ENCODE results near the gene RAD51. TPM values are rescaled to one million over a fixed set of nuclear protein-coding genes. Genes with fewer than 3 reads are reported as not detected.

RAD51 gene
- total and polyA plus RNA-seq, 4 experiments from 2014 or later: 0.21 to 1.7 (median 1.3) TPM

DNA sequence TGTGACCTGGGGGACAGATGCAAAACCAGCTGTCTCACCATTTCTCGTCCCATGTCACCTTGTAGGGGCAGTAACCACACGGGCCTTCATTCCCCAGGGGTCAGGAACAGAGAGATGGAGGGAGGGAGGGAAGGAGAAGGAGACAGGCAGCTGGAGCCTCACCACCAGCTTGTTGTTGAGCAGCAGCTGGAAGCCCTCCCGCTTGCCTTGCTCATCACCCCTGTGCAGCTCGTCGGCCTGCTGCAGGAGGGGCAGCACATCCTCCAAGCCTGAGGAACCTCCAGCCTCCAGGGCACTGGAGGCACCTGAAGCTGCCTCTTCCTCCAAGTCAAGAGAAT is 49.8 kb downstream of the RAD51 start:
- no peaks in the 10 kb centered on the region for H3K9me3 ChIP-seq (ENCODE audit: control insufficient read depth in 1 of 2, low read length in 2 of 2)
- ChIA-PET CTCF (ENCODE audit: partially characterized antibody) (interaction anchor here (1.0 to 2.0 kb wide), 6 partner anchors 8 to 113 kb away, joined by 3 to 7 read pairs (median 3); partner anchors contain the start of gene RAD51), POLR2A (ENCODE audit: partially characterized antibody) (interaction anchor here (1.7 to 3.1 kb wide), 2 partner anchors 19 to 50 kb away, joined by 8 to 24 read pairs; partner anchors contain the start of genes GCHFR and RAD51)
- Mint-ChIP-seq H3K4me3 (no peak overlapping the region), H3K27me3 (no peaks in the 10 kb centered on the region), H3K27ac (peak overlapping the region; percentile 96 to 99 (median 97)), H3K4me1 (peaks cover 12 to 20% (median 16%) of the 10 kb centered on the region in 4 donors), H3K36me3 (peaks cover 14 to 50% of the 10 kb centered on the region in 2 donors), H3K9me3 (peaks cover 0 to 2% (median 0%) of the 10 kb centered on the region in 8 donors)
- H3K36me3 ChIP-seq (ENCODE audit: insufficient read depth, low read length): peaks cover 9% of the 10 kb centered on the region
- no peaks in the 10 kb centered on the region for H3K27me3 ChIP-seq (ENCODE audit: insufficient read depth, low read length)
- intact Hi-C loops (cut with micrococcal nuclease): loop anchor here (1.0 kb wide), 1 partner anchor 11 kb away; the partner anchor contains the start of gene RMDN3
- H3K4me1 ChIP-seq (ENCODE audit: insufficient read depth, low read length): peaks cover 26% of the 10 kb centered on the region
- H3K27ac ChIP-seq (ENCODE audit: low read depth, low read length): peak overlapping the region; percentile 71
- DNase-seq: no peak
- H3K4me3 ChIP-seq (ENCODE audit: low read length in 2 of 2): no peak overlapping the region

DNA sequence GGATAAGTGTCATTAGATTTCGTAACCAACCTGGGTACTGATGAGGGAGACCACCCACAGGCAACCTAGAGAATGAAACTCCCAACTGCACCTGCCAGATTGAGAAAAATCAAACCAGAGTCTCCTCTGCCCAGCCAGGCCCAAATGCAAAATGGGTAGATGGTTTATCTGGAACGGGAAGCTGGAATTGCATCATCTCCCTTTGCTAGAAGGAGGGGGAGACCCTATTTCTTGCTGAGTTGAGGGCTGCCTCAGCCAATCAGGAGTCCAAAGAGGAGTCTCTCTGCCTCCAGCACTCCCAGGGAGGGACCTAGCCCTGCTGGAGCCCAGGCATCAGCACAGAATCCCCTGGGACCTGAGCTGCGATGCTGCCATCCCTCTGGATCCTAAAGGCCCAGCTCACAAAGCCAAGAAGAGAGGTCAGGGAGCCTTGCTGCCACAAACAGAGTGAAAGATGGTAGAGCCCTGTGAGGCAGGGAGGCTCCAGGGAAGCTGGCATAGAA is 52.0 kb downstream of the RAD51 start:
- intact Hi-C loops (cut with micrococcal nuclease): no loop called here
- H3K4me1 ChIP-seq (ENCODE audit: insufficient read depth, low read length): peaks cover 28% of the 10 kb centered on the region
- no peak for DNase-seq
- peaks cover 20% of the 10 kb centered on the region for H3K36me3 ChIP-seq (ENCODE audit: insufficient read depth, low read length)
- peaks cover 20 to 56% of the 10 kb centered on the region in 2 donors for H3K36me3 Mint-ChIP-seq
- ChIA-PET POLR2A (ENCODE audit: partially characterized antibody) (no interaction called here), CTCF (ENCODE audit: partially characterized antibody) (interaction anchor here (0.8 to 2.1 kb wide), 3 partner anchors 36 to 112 kb away, joined by 3 to 9 read pairs (median 4); no protein-coding TSS in a partner anchor)
- no peaks in the 10 kb centered on the region for H3K27me3 Mint-ChIP-seq
- peaks cover 13 to 29% (median 18%) of the 10 kb centered on the region in 4 donors for H3K4me1 Mint-ChIP-seq
- no peaks in the 10 kb centered on the region for H3K27me3 ChIP-seq (ENCODE audit: insufficient read depth, low read length)
- H3K9me3 Mint-ChIP-seq: peaks cover 0 to 2% (median 0%) of the 10 kb centered on the region in 8 donors
- no peaks in the 10 kb centered on the region for H3K9me3 ChIP-seq (ENCODE audit: control insufficient read depth in 1 of 2, low read length in 2 of 2)
- no peak overlapping the region for H3K4me3 Mint-ChIP-seq
- H3K27ac ChIP-seq (ENCODE audit: low read depth, low read length): no peak overlapping the region
- no peak overlapping the region for H3K4me3 ChIP-seq (ENCODE audit: low read length in 2 of 2)
- H3K27ac Mint-ChIP-seq: peak overlapping the region in 5 of 7 donors; percentile 27 to 70 (median 52)

- no peak overlapping the region for H3K4me3 Mint-ChIP-seq
Observed at GRCh38 chr15:40747685-40748631, 53.0 kb downstream of the RAD51 start.

GRCh38 chr15:40749151-40749630 is 54.2 kb downstream of the RAD51 start:
- Histone ChIP-seq H3K9me3 (ENCODE audit: control insufficient read depth in 1 of 2, low read length in 2 of 2) (no peaks in the 10 kb centered on the region), H3K27me3 (ENCODE audit: insufficient read depth, low read length) (no peaks in the 10 kb centered on the region), H3K4me1 (ENCODE audit: insufficient read depth, low read length) (peaks cover 35% of the 10 kb centered on the region), H3K27ac (ENCODE audit: low read depth, low read length) (no peak overlapping the region), H3K4me3 (ENCODE audit: low read length in 2 of 2) (no peak overlapping the region), H3K36me3 (ENCODE audit: insufficient read depth, low read length) (peaks cover 25% of the 10 kb centered on the region)
- Mint-ChIP-seq H3K9me3 (no peaks in the 10 kb centered on the region), H3K4me3 (no peak overlapping the region), H3K27me3 (no peaks in the 10 kb centered on the region), H3K4me1 (peaks cover 15 to 41% (median 27%) of the 10 kb centered on the region in 4 donors), H3K27ac (peak overlapping the region in 1 of 7 donors; percentile 57), H3K36me3 (peaks cover 26 to 56% of the 10 kb centered on the region in 2 donors)
- DNase-seq: no peak
- intact Hi-C loops (cut with micrococcal nuclease): no loop called here
- ChIA-PET POLR2A (ENCODE audit: partially characterized antibody) (no interaction called here), CTCF (ENCODE audit: partially characterized antibody) (no interaction called here)

More at GRCh38 chr15:40747685-40748631, 53.0 kb downstream of the RAD51 start:
- peaks cover 37% of the 10 kb centered on the region for H3K4me1 ChIP-seq (ENCODE audit: insufficient read depth, low read length)
- H3K4me3 ChIP-seq (ENCODE audit: low read length in 2 of 2): no peak overlapping the region
- H3K9me3 ChIP-seq (ENCODE audit: control insufficient read depth in 1 of 2, low read length in 2 of 2): no peaks in the 10 kb centered on the region
- no peak for DNase-seq
- H3K27ac Mint-ChIP-seq: peak overlapping the region in 3 of 7 donors; percentile 22 to 77 (median 69)
- intact Hi-C loops (cut with micrococcal nuclease): no loop called here
- POLR2A ChIA-PET (ENCODE audit: partially characterized antibody): no interaction called here
- peaks cover 18 to 39% (median 26%) of the 10 kb centered on the region in 4 donors for H3K4me1 Mint-ChIP-seq
- CTCF ChIA-PET (ENCODE audit: partially characterized antibody): interaction anchor here (1.2 to 2.1 kb wide), 3 partner anchors 35 to 158 kb away, joined by 3 to 9 read pairs (median 3); no protein-coding TSS in a partner anchor
- no peaks in the 10 kb centered on the region for H3K27me3 ChIP-seq (ENCODE audit: insufficient read depth, low read length)
- H3K36me3 ChIP-seq (ENCODE audit: insufficient read depth, low read length): peaks cover 25% of the 10 kb centered on the region
- H3K27me3 Mint-ChIP-seq: no peaks in the 10 kb centered on the region
- H3K9me3 Mint-ChIP-seq: peaks cover 0 to 2% (median 0%) of the 10 kb centered on the region in 8 donors
- peaks cover 26 to 58% of the 10 kb centered on the region in 2 donors for H3K36me3 Mint-ChIP-seq
- no peak overlapping the region for H3K27ac ChIP-seq (ENCODE audit: low read depth, low read length)

GRCh38 chr15:40750885-40751284 is 55.9 kb downstream of the RAD51 start:
- no peak overlapping the region for H3K27ac Mint-ChIP-seq
- Histone ChIP-seq H3K27me3 (ENCODE audit: insufficient read depth, low read length) (no peaks in the 10 kb centered on the region), H3K4me3 (ENCODE audit: low read length in 2 of 2) (no peak overlapping the region), H3K27ac (ENCODE audit: low read depth, low read length) (no peak overlapping the region), H3K9me3 (ENCODE audit: control insufficient read depth in 1 of 2, low read length in 2 of 2) (no peaks in the 10 kb centered on the region), H3K36me3 (ENCODE audit: insufficient read depth, low read length) (peaks cover 21% of the 10 kb centered on the region), H3K4me1 (ENCODE audit: insufficient read depth, low read length) (peaks cover 35% of the 10 kb centered on the region)
- POLR2A ChIA-PET (ENCODE audit: partially characterized antibody): interaction anchor here (1.1 to 1.4 kb wide), 2 partner anchors 18 to 56 kb away, joined by 3 to 4 read pairs; partner anchors contain the start of genes C15orf62 and RAD51
- H3K36me3 Mint-ChIP-seq: peaks cover 26 to 53% of the 10 kb centered on the region in 2 donors
- intact Hi-C loops (cut with micrococcal nuclease): loop anchor here (10.0 kb wide), 1 partner anchor 156 kb away; the partner anchor contains the start of gene KNL1
- no peaks in the 10 kb centered on the region for H3K9me3 Mint-ChIP-seq
- H3K4me3 Mint-ChIP-seq: no peak overlapping the region
- no peak for DNase-seq
- CTCF ChIA-PET (ENCODE audit: partially characterized antibody): interaction anchor here (0.9 kb wide), 1 partner anchor 56 kb away, joined by 5 read pairs; the partner anchor contains the start of gene RAD51
- no peaks in the 10 kb centered on the region for H3K27me3 Mint-ChIP-seq
- peaks cover 12 to 40% (median 28%) of the 10 kb centered on the region in 4 donors for H3K4me1 Mint-ChIP-seq

- Mint-ChIP-seq H3K36me3 (peaks cover 26 to 49% of the 10 kb centered on the region in 2 donors), H3K4me3 (no peak overlapping the region), H3K27me3 (no peaks in the 10 kb centered on the region), H3K27ac (peak overlapping the region in 2 of 7 donors; percentile 77 to 82), H3K4me1 (peaks cover 13 to 40% (median 29%) of the 10 kb centered on the region in 4 donors), H3K9me3 (no peaks in the 10 kb centered on the region)
- Histone ChIP-seq H3K27me3 (ENCODE audit: insufficient read depth, low read length) (no peaks in the 10 kb centered on the region), H3K4me1 (ENCODE audit: insufficient read depth, low read length) (peaks cover 37% of the 10 kb centered on the region), H3K27ac (ENCODE audit: low read depth, low read length) (no peak overlapping the region), H3K36me3 (ENCODE audit: insufficient read depth, low read length) (peaks cover 20% of the 10 kb centered on the region), H3K9me3 (ENCODE audit: control insufficient read depth in 1 of 2, low read length in 2 of 2) (no peaks in the 10 kb centered on the region), H3K4me3 (ENCODE audit: low read length in 2 of 2) (no peak overlapping the region)
- intact Hi-C loops (cut with micrococcal nuclease): loop anchor here (10.0 kb wide), 1 partner anchor 157 kb away; the partner anchor contains the start of gene KNL1
- no peak for DNase-seq
- POLR2A ChIA-PET (ENCODE audit: partially characterized antibody): interaction anchor here (1.1 to 2.1 kb wide), 4 partner anchors 8 to 57 kb away, joined by 3 to 7 read pairs (median 6); partner anchors contain the start of genes C15orf62, GCHFR and RAD51
- CTCF ChIA-PET (ENCODE audit: partially characterized antibody): interaction anchor here (0.6 to 2.2 kb wide), 3 partner anchors 8 to 57 kb away, joined by 3 to 7 read pairs (median 5); partner anchors contain the start of gene RAD51
Observed at GRCh38 chr15:40751745-40752144, 56.8 kb downstream of the RAD51 start.
